Stomach (tissue), 19 donors: ENCODE measurements around the gene HK1. TPM values are rescaled to one million over a fixed set of nuclear protein-coding genes. Genes with fewer than 3 reads are reported as not detected.

Experiments used
- DNase-seq, 2 donors: peaks; one replicate each; pipeline versions ENCODE4 v3.0.0 to v3.0.0-alpha.2; 2013 to 2019
- H3K27ac ChIP-seq, 5 donors: fragments of 200-600 bp in 4 of 5; sonication (generic) in 4 of 5; one replicate each; pipeline ENCODE4 v1.5.1; 2013 to 2019; ENCODE audit warnings: mild to moderate bottlenecking in 1 of 5, moderate library complexity in 1 of 5
- H3K27me3 ChIP-seq, 3 donors: fragments of 200-600 bp; sonication (generic); one replicate each; pipeline ENCODE4 v1.5.1; 2017 to 2019; ENCODE audit warnings: mixed run types in 1 of 3
- H3K36me3 ChIP-seq, 4 donors: fragments of 200-600 bp; sonication (generic); 1 replicate in 3 of 4; 2 replicates in 1 of 4; pipeline ENCODE4 v1.5.1; 2016 to 2019
- H3K4me1 ChIP-seq, 4 donors: fragments of 200-600 bp; sonication (generic); one replicate each; pipeline ENCODE4 v1.5.1; 2016 to 2019
- H3K4me3 ChIP-seq, 4 donors: fragments of 200-600 bp; sonication (generic) in 3 of 4; one replicate each; pipeline ENCODE4 v1.5.1; 2016 to 2019; ENCODE audit warnings: mild to moderate bottlenecking in 1 of 4
- H3K9me3 ChIP-seq, 4 donors: fragments of 200-600 bp; sonication (generic); one replicate each; pipeline ENCODE4 v1.5.1; 2016 to 2019
- CTCF ChIP-seq, 7 experiments: fragments of 450-650 bp in 4 of 7; fragments of 200-600 bp in 3 of 7; sonication (generic) in 3 of 7; IDR thresholded peaks; one replicate each; pipeline ENCODE4 v1.5.1; 2016 to 2019; ENCODE audit warnings: antibody characterized with exemption in 7 of 7, control low read depth in 2 of 7, mild to moderate bottlenecking in 1 of 7
- EP300 ChIP-seq: sonication (generic); formaldehyde crosslinking; IDR thresholded peaks from one replicate; pipeline ENCODE4 v1.6.1; 2017; ENCODE audit warnings: antibody characterized with exemption
- POLR2A ChIP-seq, 4 donors: fragments of 450-650 bp; IDR thresholded peaks; one replicate each; pipeline ENCODE4 v1.6.1; 2016; ENCODE audit warnings: antibody characterized with exemption in 4 of 4, control low read depth in 2 of 4, mild to moderate bottlenecking in 1 of 4, moderate library complexity in 1 of 4
- POLR2AphosphoS5 ChIP-seq, 3 donors: sonication (generic); formaldehyde crosslinking; IDR thresholded peaks; one replicate each; pipeline ENCODE4 v1.6.1; 2016; ENCODE audit warnings: antibody characterized with exemption in 3 of 3
- WGBS, 5 donors: extraction: QIAGEN DNeasy Blood & Tissue Kit in 3 of 5; methylation state at CpG; one replicate each; pipeline versions ENCODE4 v1.1.5 to v1.1.7; 2013 to 2018; 5-methylcytosine and 5-hydroxymethylcytosine counted together
- intact Hi-C: fragments of 100-400 bp; cut with DNase I; formaldehyde crosslinking; loops from one replicate; pipeline ENCODE4 v1.15.1; 2023; ENCODE audit warnings: low total_unique reads
- long read RNA-seq, 10 donors: transcript quantifications; one replicate each; lab custom pipeline, GENCODE V29; 2026
- polyA plus RNA-seq, 3 donors: library from polyadenylated mRNA; stranded (reverse); fragments of 200-250 nt; gene quantifications; one replicate each; pipeline ENCODE4 v1.2.3, GENCODE V29; 2013
- total RNA-seq, 5 donors: library from RNA; depleted of rRNA; stranded (reverse); fragments of >200 nt; gene quantifications; one replicate each; pipeline versions ENCODE4 v1.1.0 to v1.2.3, GENCODE V29; 2014 to 2016
- donor health status: healthy with polysubstance abuse.
- donor health status: Bipolar disorder and iron deficiency.
- donor health status: healthy.

HK1 gene
- total RNA-seq (10 to 100 TPM; 32.7 to 60.9 (median 54.5) TPM), polyA plus RNA-seq (10 to 100 TPM; 42.6 to 48.0 (median 43.7) TPM)
- long read RNA-seq, donor 1, partial matches to known transcripts, result 7 of 8 reads
- long read RNA-seq, donor 1, other reads (novel, unspliced or antisense), result 0 of 8 reads
- long read RNA-seq, donor 2, transcript HK1-202 (18 exons, 3,605 nt), result major isoform, 9 of 9 reads
- long read RNA-seq, donor 2, partial matches to known transcripts, result 0 of 9 reads
- long read RNA-seq, donor 2, other reads (novel, unspliced or antisense), result 0 of 9 reads
- long read RNA-seq, donor 3, partial matches to known transcripts, result 0 of 2 reads
- long read RNA-seq, donor 3, other reads (novel, unspliced or antisense), result 0 of 2 reads
- long read RNA-seq, donor 4, result 0 reads
- long read RNA-seq, donor 5, partial matches to known transcripts, result 7 of 11 reads
- long read RNA-seq, donor 5, other reads (novel, unspliced or antisense), result 0 of 11 reads
- long read RNA-seq, donor 6, transcript HK1-202 (18 exons, 3,605 nt), result major isoform, 13 of 33 reads
- long read RNA-seq, donor 6, partial matches to known transcripts, result 20 of 33 reads
- long read RNA-seq, donor 6, other reads (novel, unspliced or antisense), result 0 of 33 reads
- long read RNA-seq, donor 7, partial matches to known transcripts, result 5 of 6 reads
- long read RNA-seq, donor 7, other reads (novel, unspliced or antisense), result 0 of 6 reads
- long read RNA-seq, donor 8, transcript HK1-202 (18 exons, 3,605 nt), result major isoform, 7 of 13 reads
- long read RNA-seq, donor 8, partial matches to known transcripts, result 6 of 13 reads
- long read RNA-seq, donor 8, other reads (novel, unspliced or antisense), result 0 of 13 reads
- long read RNA-seq, donor 9, partial matches to known transcripts, result 32 of 32 reads
- long read RNA-seq, donor 9, other reads (novel, unspliced or antisense), result 0 of 32 reads
- long read RNA-seq, donor 10, partial matches to known transcripts, result 0 of 3 reads
- long read RNA-seq, donor 10, other reads (novel, unspliced or antisense), result 0 of 3 reads

GRCh38 chr10:69278446-69278963 lies at the start of gene HK1:
TSS of gene HK1 (plus strand) at chr10:69278496.
- TF ChIP-seq POLR2A (IDR thresholded peaks at IDR 0.05) (no peak), CTCF (IDR thresholded peaks at IDR 0.05) (no peak), EP300 (no peak), POLR2AphosphoS5 (IDR thresholded peaks at IDR 0.05) (no peak)
- no peak within 1 kb of the TSS for H3K4me3 ChIP-seq
- H3K27ac ChIP-seq, result no peak within 1 kb of the TSS
- no peaks in the 10 kb centered on the region for H3K4me1 ChIP-seq
- no peaks in the 10 kb centered on the region for H3K9me3 ChIP-seq
- peak in 1 of 2 donors; percentile 40 for DNase-seq
- H3K27me3 ChIP-seq, result no peaks in the 10 kb centered on the region
- intact Hi-C loops, result no loop called here
- 55 to 66% (median 59%) methylated on average over 11 of the region's 11 CpGs for WGBS, 5 donors
- H3K36me3 ChIP-seq, result no peaks in the 10 kb centered on the region

GRCh38 chr10:69229616-69229916 lies 48.7 kb upstream of the HK1 start:
- TF ChIP-seq EP300 (no peak), CTCF (IDR thresholded peaks at IDR 0.05) (no peak), POLR2A (IDR thresholded peaks at IDR 0.05) (no peak), POLR2AphosphoS5 (IDR thresholded peaks at IDR 0.05) (no peak)
- DNase-seq, result no peak

GRCh38 chr10:69230128-69230527 lies 48.2 kb upstream of the HK1 start:
- H3K27me3 ChIP-seq, result no peaks in the 10 kb centered on the region
- H3K27ac ChIP-seq, result peak overlapping the region in 3 of 5 donors; percentile 71 to 77 (median 71)
- H3K4me3 ChIP-seq, result no peak overlapping the region
- no peak for TF ChIP-seq POLR2AphosphoS5 (IDR thresholded peaks at IDR 0.05)
- TF ChIP-seq EP300, result no peak
- no peak for TF ChIP-seq CTCF (IDR thresholded peaks at IDR 0.05)
- TF ChIP-seq POLR2A (IDR thresholded peaks at IDR 0.05), result no peak
- H3K4me1 ChIP-seq, result peaks cover 0 to 15% (median 11%) of the 10 kb centered on the region in 4 donors
- no peaks in the 10 kb centered on the region for H3K9me3 ChIP-seq
- 62 to 74% (median 66%) methylated on average over 4 to 5 of the region's 5 CpGs for WGBS, 5 donors
- intact Hi-C loops, result loop anchor here (10.0 kb wide), 1 partner anchor 285 kb away; no protein-coding TSS in a partner anchor
- no peak for DNase-seq
- no peaks in the 10 kb centered on the region for H3K36me3 ChIP-seq

More at GRCh38 chr10:69229616-69229916, 48.7 kb upstream of the HK1 start:
- Histone ChIP-seq H3K36me3 (no peaks in the 10 kb centered on the region), H3K27me3 (no peaks in the 10 kb centered on the region), H3K4me3 (no peak overlapping the region), H3K27ac (peak overlapping the region; percentile 46 to 77 (median 71)), H3K4me1 (peaks cover 0 to 20% (median 11%) of the 10 kb centered on the region in 4 donors), H3K9me3 (no peaks in the 10 kb centered on the region)
- intact Hi-C loops, result no loop called here
- WGBS, 5 donors, result 64 to 76% (median 71%) methylated on average over 8 of the region's 8 CpGs

DNA sequence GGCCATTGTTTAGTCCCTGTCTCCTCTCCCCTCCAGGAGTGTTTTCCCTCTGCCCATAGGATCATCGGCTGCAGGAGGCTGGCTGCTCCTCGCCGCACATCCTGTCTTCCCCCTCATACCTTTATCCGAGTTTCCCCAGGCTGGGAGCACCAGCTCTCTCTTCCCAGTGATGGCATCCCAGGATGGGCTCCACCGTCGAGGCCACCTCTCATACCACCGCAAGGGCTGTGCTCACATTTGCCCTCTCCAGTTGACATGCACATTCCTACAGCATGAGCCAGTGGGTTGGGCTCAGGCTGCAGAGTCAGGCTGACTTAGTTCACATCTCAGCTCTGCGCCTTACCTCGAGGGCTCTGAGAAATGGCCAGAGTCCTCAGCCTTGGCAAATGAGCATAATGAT lies 46.0 kb upstream of the HK1 start:
- no peak overlapping the region for H3K27ac ChIP-seq
- TF ChIP-seq EP300, result no peak
- no peak for TF ChIP-seq CTCF (IDR thresholded peaks at IDR 0.05)
- no peak for TF ChIP-seq POLR2A (IDR thresholded peaks at IDR 0.05)
- TF ChIP-seq POLR2AphosphoS5 (IDR thresholded peaks at IDR 0.05), result no peak
- intact Hi-C loops, result loop anchor here (10.0 kb wide), 1 partner anchor 283 kb away; no protein-coding TSS in a partner anchor
- H3K9me3 ChIP-seq, result no peaks in the 10 kb centered on the region
- WGBS, 5 donors, result 62 to 75% (median 69%) methylated on average over 9 of the region's 9 CpGs
- peak in 1 of 2 donors; percentile 56 for DNase-seq
- peaks cover 0 to 15% (median 11%) of the 10 kb centered on the region in 4 donors for H3K4me1 ChIP-seq
- H3K4me3 ChIP-seq, result no peak overlapping the region
- H3K36me3 ChIP-seq, result no peaks in the 10 kb centered on the region
- H3K27me3 ChIP-seq, result no peaks in the 10 kb centered on the region
